IMR-90 (cell line): ENCODE data around the gene PRRT2. TPM values are rescaled to one million over a fixed set of nuclear protein-coding genes. Genes with fewer than 3 reads are reported as not detected.

Experiments
- ATAC-seq: fragments of 200-7000 bp; cut with Tn5 transposase; 2 replicates; pipeline ENCODE4 v1.9.1; 2020; ENCODE audit warnings: low read depth, mild to moderate bottlenecking, moderate library complexity
- BruUV-seq: library from RNA; stranded (reverse); fragments of 400-500 nt; replicated peaks from 2 replicates; lab custom pipeline; 2021; lab: Mats Ljungman, UMichigan
- CTCF ChIA-PET: fragments of 300-600 bp; formaldehyde crosslinking; extraction: SDS; loops from one replicate; lab custom pipeline; 2021; ENCODE audit warnings: antibody characterized with exemption; lab: Yijun Ruan, JAX
- POLR2A ChIA-PET: fragments of 300-600 bp; sonication (Branson Sonifier 250); formaldehyde crosslinking; loops from one replicate; lab custom pipeline; 2022; ENCODE audit warnings: antibody characterized with exemption; ENCODE audit not compliant: unreplicated experiment; lab: Charles Lee
- DNase-seq: peaks from one replicate; pipeline ENCODE4 v3.0.0; 2013
- H2AFZ ChIP-seq: replicated peaks from 2 replicates; pipeline ENCODE3; 2013; ENCODE audit warnings: low read length, mild to moderate bottlenecking; ENCODE audit not compliant: poor library complexity
- H2AK5ac ChIP-seq: 2 replicates; pipeline ENCODE4 v1.6.1; 2013; ENCODE audit warnings: low read depth, low read length, inconsistent platforms
- H2AK9ac ChIP-seq: replicated peaks from 2 replicates; pipeline ENCODE3; 2013; ENCODE audit warnings: mild to moderate bottlenecking, low read depth, low read length, moderate library complexity; ENCODE audit not compliant: poor library complexity
- H2BK120ac ChIP-seq: 2 replicates; pipeline ENCODE4 v1.6.1; 2013; ENCODE audit warnings: low read depth, low read length, inconsistent platforms
- H2BK15ac ChIP-seq: 3 replicates; pipeline ENCODE4 v1.6.1; 2013; ENCODE audit warnings: low read depth, low read length, inconsistent platforms
- H2BK20ac ChIP-seq: 2 replicates; pipeline ENCODE4 v1.6.1; 2013; ENCODE audit warnings: low read depth, mild to moderate bottlenecking, inconsistent platforms, low read length, moderate library complexity
- H2BK5ac ChIP-seq: 2 replicates; pipeline ENCODE4 v1.6.1; 2013; ENCODE audit warnings: mild to moderate bottlenecking, low read depth, low read length, inconsistent platforms; ENCODE audit not compliant: poor library complexity, severe bottlenecking
- H3K14ac ChIP-seq: replicated peaks from 2 replicates; pipeline ENCODE4 v1.6.1; 2013; ENCODE audit warnings: low read depth, low read length, inconsistent platforms
- H3K18ac ChIP-seq: 2 replicates; pipeline ENCODE4 v1.6.1; 2013; ENCODE audit warnings: low read depth, low read length, control low read depth
- H3K23ac ChIP-seq: 2 replicates; pipeline ENCODE4 v1.6.1; 2013; ENCODE audit warnings: low read depth, low read length, inconsistent platforms
- H3K27ac ChIP-seq: 2 replicates; pipeline ENCODE4 v1.5.1; 2013; ENCODE audit warnings: mild to moderate bottlenecking, control low read depth, low read length; ENCODE audit not compliant: insufficient read depth
- H3K27me3 ChIP-seq: 2 replicates; pipeline ENCODE4 v1.6.1; 2013; ENCODE audit warnings: low read length; ENCODE audit not compliant: control insufficient read depth, insufficient read depth
- H3K36me3 ChIP-seq: 2 replicates; pipeline ENCODE4 v1.6.1; 2013; ENCODE audit warnings: low read length, mixed read lengths; ENCODE audit not compliant: control insufficient read depth, insufficient read depth
- H3K4ac ChIP-seq: 2 replicates; pipeline ENCODE4 v1.6.1; 2013; ENCODE audit warnings: low read depth, low read length, inconsistent platforms
- H3K4me1 ChIP-seq: 2 replicates; pipeline ENCODE4 v1.6.1; 2013; ENCODE audit warnings: low read length, mixed read lengths; ENCODE audit not compliant: control insufficient read depth, insufficient read depth
- H3K4me2 ChIP-seq: 2 replicates; pipeline ENCODE4 v1.6.1; 2013; ENCODE audit warnings: low read depth, mild to moderate bottlenecking, control low read depth, low read length, moderate library complexity
- H3K4me3 ChIP-seq: 2 replicates; pipeline ENCODE4 v1.5.1; 2013; ENCODE audit warnings: low read depth, mild to moderate bottlenecking, control low read depth, low read length, moderate library complexity; ENCODE audit not compliant: insufficient read depth
- H3K56ac ChIP-seq: 2 replicates; pipeline ENCODE4 v1.6.1; 2013; ENCODE audit warnings: low read length, inconsistent platforms; ENCODE audit not compliant: insufficient read depth; ENCODE audit errors: extremely low read depth
- H3K79me1 ChIP-seq, 2 experiments: 2 replicates each; pipeline ENCODE4 v1.6.1; 2013; ENCODE audit warnings: low read length in 2 of 2, inconsistent platforms in 1 of 2, low read depth in 1 of 2
- H3K9ac ChIP-seq: 2 replicates; pipeline ENCODE4 v1.6.1; 2013; ENCODE audit warnings: low read depth, low read length, control low read depth
- H3K9me1 ChIP-seq: 2 replicates; pipeline ENCODE4 v1.6.1; 2013; ENCODE audit warnings: low read length, inconsistent platforms; ENCODE audit not compliant: insufficient read depth
- H3K9me3 ChIP-seq: 2 replicates; pipeline ENCODE4 v1.6.1; 2013; ENCODE audit warnings: low read length; ENCODE audit not compliant: control insufficient read depth, insufficient read depth
- H4K20me1 ChIP-seq: 2 replicates; pipeline ENCODE4 v1.6.1; 2013; ENCODE audit warnings: low read length, inconsistent platforms; ENCODE audit not compliant: insufficient read depth
- H4K5ac ChIP-seq: 2 replicates; pipeline ENCODE4 v1.6.1; 2013; ENCODE audit warnings: mild to moderate bottlenecking, low read depth, low read length, control low read depth
- H4K8ac ChIP-seq, 2 experiments: 2 replicates each; pipeline ENCODE4 v1.6.1; 2013; ENCODE audit warnings: low read depth in 2 of 2, low read length in 2 of 2, control low read depth in 1 of 2, inconsistent platforms in 1 of 2
- H4K91ac ChIP-seq: 2 replicates; pipeline ENCODE4 v1.6.1; 2013; ENCODE audit warnings: low read depth, low read length, inconsistent platforms; ENCODE audit not compliant: insufficient read depth
- RAD21 ChIP-seq: IDR thresholded peaks from 2 replicates; pipeline ENCODE4 v1.6.1; 2012; ENCODE audit warnings: low read length, improper control_type of control experiment
- SMC3 ChIP-seq: fragments of 150-350 bp; IDR thresholded peaks from 2 replicates; pipeline ENCODE4 v1.6.1; 2016; ENCODE audit warnings: low read depth, mild to moderate bottlenecking, antibody characterized with exemption, low read length, moderate library complexity
- WGBS, 2 experiments: methylation state at CpG; one replicate each; pipeline versions ENCODE4 v1.1.5 to v1.1.7; 2013; ENCODE audit warnings: missing lambda C conversion rate in 2 of 2; ENCODE audit not compliant: insufficient read length in 1 of 2; ENCODE audit errors: extremely low coverage in 2 of 2; 5-methylcytosine and 5-hydroxymethylcytosine counted together
- dilution Hi-C: fragments of 300-500 bp; cut with HindIII; formaldehyde crosslinking; loops from one replicate; pipeline ENCODE4 v1.14.3; 2018; ENCODE audit warnings: low sequenced_read_pairs; ENCODE audit not compliant: unreplicated experiment
- in situ Hi-C: fragments of 300-500 bp; cut with MboI; formaldehyde crosslinking; loops from 3 replicates; pipeline ENCODE4 v1.14.3; 2019; ENCODE audit warnings: low sequenced_read_pairs, inconsistent platforms, mixed read lengths
- intact Hi-C: fragments of 100-400 bp; cut with micrococcal nuclease; formaldehyde crosslinking; loops from 2 replicates; pipeline ENCODE4 v1.10.0; 2022
- polyA plus RNA-seq, 3 experiments: library from polyadenylated mRNA; depleted of rRNA; stranded (reverse); fragments of >200 nt; gene quantifications; 2 replicates each; pipeline ENCODE4 v1.2.3, GENCODE V29; 2012; ENCODE audit warnings: low replicate concordance in 1 of 3
- total RNA-seq: library from RNA; depleted of rRNA; stranded (reverse); fragments of >200 nt; gene quantifications from 2 replicates; pipeline ENCODE4 v1.2.3, GENCODE V29; 2012
- TF ChIP-seq, protein P1 (sequence below): conservative IDR thresholded peaks from 2 replicates; pipeline ENCODE4 v1.5.1; 2012; ENCODE audit warnings: mild to moderate bottlenecking, low read depth, low read length, improper control_type of control experiment

Gene PRRT2
- total and polyA plus RNA-seq, 2 of the 4 experiments (the other 2 are of a cell fraction) = 0.90 to 10.5 TPM

GRCh38 chr16:29810699-29811169 lies 1.3 kb upstream of the PRRT2 start:
- BruUV-seq = TSS peak; percentile 78
- no peak overlapping the region; the same call in 1 of the 2 replicates for H3K23ac ChIP-seq
- H2AK9ac ChIP-seq = peak overlapping the region; percentile 42
- intact Hi-C loops (no loop called here), dilution Hi-C loops (no loop called here), in situ Hi-C loops (no loop called here)
- H4K20me1 ChIP-seq = peaks cover 30% of the 10 kb centered on the region
- H3K36me3 ChIP-seq = peaks cover 12% of the 10 kb centered on the region
- peak overlapping the region; percentile 12; the same call in 1 of the 2 replicates for H3K27ac ChIP-seq
- no peaks in the 10 kb centered on the region for H3K9me3 ChIP-seq
- H4K8ac ChIP-seq = peak overlapping the region in 1 of 2 experiments; percentile 34; a peak in 2 of 4 replicates
- no peaks in the 10 kb centered on the region for H3K27me3 ChIP-seq
- no peak overlapping the region for H4K91ac ChIP-seq
- peak overlapping the region; percentile 79 for H2AK5ac ChIP-seq
- H2BK120ac ChIP-seq = no peak overlapping the region
- WGBS, 2 experiments = 0% methylated on average over 4 of the region's 9 CpGs; no CpG with 5 or more reads in 1 of the 2 experiments
- H3K9ac ChIP-seq = peak overlapping the region; percentile 35; the same call in 1 of the 2 replicates
- H3K4ac ChIP-seq = peak overlapping the region; percentile 45; the same call in 1 of the 2 replicates
- peak overlapping the region; percentile 61 for H2BK5ac ChIP-seq
- ChIA-PET POLR2A (interaction anchor here (0.7 kb wide), 1 partner anchor 19 kb away, joined by 6 read pairs; no protein-coding TSS in a partner anchor), CTCF (interaction anchor here (1.4 kb wide), 1 partner anchor 22 kb away, joined by 3 read pairs; no protein-coding TSS in a partner anchor)
- H3K79me1 ChIP-seq = peaks cover 8 to 50% of the 10 kb centered on the region in 2 experiments; a peak in 3 of 4 replicates
- H3K14ac ChIP-seq = no peak overlapping the region
- H3K4me3 ChIP-seq = no peak overlapping the region
- H3K9me1 ChIP-seq = peaks cover 13% of the 10 kb centered on the region
- H2AFZ ChIP-seq = peak overlapping the region; percentile 5
- ATAC-seq (no peak), DNase-seq (no peak)
- H3K4me1 ChIP-seq = peaks cover 27% of the 10 kb centered on the region
- H2BK15ac ChIP-seq = peak overlapping the region; percentile 44; the same call in 1 of the 3 replicates
- no peak overlapping the region for H3K56ac ChIP-seq
- no peak overlapping the region for H3K18ac ChIP-seq
- H2BK20ac ChIP-seq = no peak overlapping the region
- H4K5ac ChIP-seq = no peak overlapping the region
- TF ChIP-seq RAD21 (no peak), SMC3 (no peak)
- TF ChIP-seq, protein P1, sequence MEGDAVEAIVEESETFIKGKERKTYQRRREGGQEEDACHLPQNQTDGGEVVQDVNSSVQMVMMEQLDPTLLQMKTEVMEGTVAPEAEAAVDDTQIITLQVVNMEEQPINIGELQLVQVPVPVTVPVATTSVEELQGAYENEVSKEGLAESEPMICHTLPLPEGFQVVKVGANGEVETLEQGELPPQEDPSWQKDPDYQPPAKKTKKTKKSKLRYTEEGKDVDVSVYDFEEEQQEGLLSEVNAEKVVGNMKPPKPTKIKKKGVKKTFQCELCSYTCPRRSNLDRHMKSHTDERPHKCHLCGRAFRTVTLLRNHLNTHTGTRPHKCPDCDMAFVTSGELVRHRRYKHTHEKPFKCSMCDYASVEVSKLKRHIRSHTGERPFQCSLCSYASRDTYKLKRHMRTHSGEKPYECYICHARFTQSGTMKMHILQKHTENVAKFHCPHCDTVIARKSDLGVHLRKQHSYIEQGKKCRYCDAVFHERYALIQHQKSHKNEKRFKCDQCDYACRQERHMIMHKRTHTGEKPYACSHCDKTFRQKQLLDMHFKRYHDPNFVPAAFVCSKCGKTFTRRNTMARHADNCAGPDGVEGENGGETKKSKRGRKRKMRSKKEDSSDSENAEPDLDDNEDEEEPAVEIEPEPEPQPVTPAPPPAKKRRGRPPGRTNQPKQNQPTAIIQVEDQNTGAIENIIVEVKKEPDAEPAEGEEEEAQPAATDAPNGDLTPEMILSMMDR = no peak
- peak overlapping the region; percentile 28; the same call in 1 of the 2 replicates for H3K4me2 ChIP-seq
